ENCODE results near the gene RIMKLB.

DNA sequence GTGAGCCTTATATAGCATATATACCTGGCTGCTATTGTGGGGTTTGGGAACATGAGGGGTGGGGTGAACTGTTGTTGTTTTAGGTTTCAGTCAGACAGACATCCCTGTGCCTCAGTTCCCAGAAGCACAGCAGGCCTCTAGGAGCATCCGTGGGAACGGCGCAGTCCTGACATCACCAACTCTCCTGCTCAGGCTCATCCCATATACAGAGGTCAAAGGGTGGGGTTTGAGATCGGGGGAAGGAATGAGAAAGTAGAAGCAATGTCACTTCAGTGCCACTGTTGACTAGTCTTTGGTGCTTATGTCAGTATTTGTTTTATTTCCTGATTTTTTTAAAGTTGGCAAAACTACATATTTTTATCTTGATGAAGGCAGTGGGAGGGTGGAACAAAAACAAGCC is 81.5 kb downstream of the RIMKLB start:
- no peak for TF ChIP-seq POLR2AphosphoS5 (IDR thresholded peaks at IDR 0.05; ENCODE audit: low read depth, low read length)
- TF ChIP-seq, protein P1, sequence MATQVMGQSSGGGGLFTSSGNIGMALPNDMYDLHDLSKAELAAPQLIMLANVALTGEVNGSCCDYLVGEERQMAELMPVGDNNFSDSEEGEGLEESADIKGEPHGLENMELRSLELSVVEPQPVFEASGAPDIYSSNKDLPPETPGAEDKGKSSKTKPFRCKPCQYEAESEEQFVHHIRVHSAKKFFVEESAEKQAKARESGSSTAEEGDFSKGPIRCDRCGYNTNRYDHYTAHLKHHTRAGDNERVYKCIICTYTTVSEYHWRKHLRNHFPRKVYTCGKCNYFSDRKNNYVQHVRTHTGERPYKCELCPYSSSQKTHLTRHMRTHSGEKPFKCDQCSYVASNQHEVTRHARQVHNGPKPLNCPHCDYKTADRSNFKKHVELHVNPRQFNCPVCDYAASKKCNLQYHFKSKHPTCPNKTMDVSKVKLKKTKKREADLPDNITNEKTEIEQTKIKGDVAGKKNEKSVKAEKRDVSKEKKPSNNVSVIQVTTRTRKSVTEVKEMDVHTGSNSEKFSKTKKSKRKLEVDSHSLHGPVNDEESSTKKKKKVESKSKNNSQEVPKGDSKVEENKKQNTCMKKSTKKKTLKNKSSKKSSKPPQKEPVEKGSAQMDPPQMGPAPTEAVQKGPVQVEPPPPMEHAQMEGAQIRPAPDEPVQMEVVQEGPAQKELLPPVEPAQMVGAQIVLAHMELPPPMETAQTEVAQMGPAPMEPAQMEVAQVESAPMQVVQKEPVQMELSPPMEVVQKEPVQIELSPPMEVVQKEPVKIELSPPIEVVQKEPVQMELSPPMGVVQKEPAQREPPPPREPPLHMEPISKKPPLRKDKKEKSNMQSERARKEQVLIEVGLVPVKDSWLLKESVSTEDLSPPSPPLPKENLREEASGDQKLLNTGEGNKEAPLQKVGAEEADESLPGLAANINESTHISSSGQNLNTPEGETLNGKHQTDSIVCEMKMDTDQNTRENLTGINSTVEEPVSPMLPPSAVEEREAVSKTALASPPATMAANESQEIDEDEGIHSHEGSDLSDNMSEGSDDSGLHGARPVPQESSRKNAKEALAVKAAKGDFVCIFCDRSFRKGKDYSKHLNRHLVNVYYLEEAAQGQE (IDR thresholded peaks at IDR 0.05; ENCODE audit: insufficient read depth in 1 of 2, low read depth in 2 of 2, low read length in 2 of 2) = no peak
- TF ChIP-seq TAF1 (IDR thresholded peaks at IDR 0.05; ENCODE audit: borderline replicate concordance, insufficient read depth, low read length) = no peak
- TF ChIP-seq SIN3A (IDR thresholded peaks at IDR 0.05; ENCODE audit: borderline replicate concordance, insufficient read depth, low read length) = no peak
- TF ChIP-seq FOXP2 (optimal IDR thresholded peaks at IDR 0.05; ENCODE audit: borderline replicate concordance, extremely low read depth, extremely low read length, insufficient read depth) = no peak

Data from PFSK-1 (cell line).